ENCODE results near the gene CRYGS.

DNA sequence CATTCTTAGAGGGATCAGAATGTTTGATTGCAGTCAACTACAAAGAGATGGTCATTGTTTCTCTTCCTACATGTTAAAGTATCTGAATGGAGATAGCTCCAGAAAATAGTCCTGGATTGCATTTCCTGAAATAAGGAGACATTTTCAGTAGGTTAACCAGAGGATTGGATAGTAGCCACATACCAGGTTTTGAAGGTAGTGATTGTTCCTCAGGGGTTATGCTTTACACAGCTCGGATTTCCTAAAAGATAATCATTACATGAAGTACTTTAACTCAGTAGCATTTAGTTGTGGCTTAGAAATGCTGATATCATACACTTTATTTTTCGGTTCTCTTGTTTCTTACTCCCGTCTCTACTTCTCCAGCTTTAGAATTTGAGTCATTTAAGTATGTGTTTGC, 36.6 kb upstream of the CRYGS start:
- TF ChIP-seq, protein P1, sequence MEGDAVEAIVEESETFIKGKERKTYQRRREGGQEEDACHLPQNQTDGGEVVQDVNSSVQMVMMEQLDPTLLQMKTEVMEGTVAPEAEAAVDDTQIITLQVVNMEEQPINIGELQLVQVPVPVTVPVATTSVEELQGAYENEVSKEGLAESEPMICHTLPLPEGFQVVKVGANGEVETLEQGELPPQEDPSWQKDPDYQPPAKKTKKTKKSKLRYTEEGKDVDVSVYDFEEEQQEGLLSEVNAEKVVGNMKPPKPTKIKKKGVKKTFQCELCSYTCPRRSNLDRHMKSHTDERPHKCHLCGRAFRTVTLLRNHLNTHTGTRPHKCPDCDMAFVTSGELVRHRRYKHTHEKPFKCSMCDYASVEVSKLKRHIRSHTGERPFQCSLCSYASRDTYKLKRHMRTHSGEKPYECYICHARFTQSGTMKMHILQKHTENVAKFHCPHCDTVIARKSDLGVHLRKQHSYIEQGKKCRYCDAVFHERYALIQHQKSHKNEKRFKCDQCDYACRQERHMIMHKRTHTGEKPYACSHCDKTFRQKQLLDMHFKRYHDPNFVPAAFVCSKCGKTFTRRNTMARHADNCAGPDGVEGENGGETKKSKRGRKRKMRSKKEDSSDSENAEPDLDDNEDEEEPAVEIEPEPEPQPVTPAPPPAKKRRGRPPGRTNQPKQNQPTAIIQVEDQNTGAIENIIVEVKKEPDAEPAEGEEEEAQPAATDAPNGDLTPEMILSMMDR (conservative IDR thresholded peaks at IDR 0.05; ENCODE audit: low read length): no peak
- TF ChIP-seq EZH2phosphoT487 (IDR thresholded peaks at IDR 0.05; ENCODE audit: borderline replicate concordance, low read depth, low read length): no peak

All from OCI-LY7 (cell line).